Measurements from ENCODE around the gene XBP1. TPM values are rescaled to one million over a fixed set of nuclear protein-coding genes. Genes with fewer than 3 reads are reported as not detected.

XBP1 gene
- polyA plus RNA-seq, 1 of the 3 experiments (the other 2 are of a cell fraction) = 55.6 TPM

GRCh38 chr22:28792491-28793383 lies 7.6 kb downstream of the XBP1 start:
- H3K9ac ChIP-seq = no peak overlapping the region
- no peak overlapping the region for H3K4me3 ChIP-seq (ENCODE audit: low read depth in 2 of 2, low read length in 1 of 2)
- H3K79me2 ChIP-seq (ENCODE audit: insufficient read depth) = peaks cover 46% of the 10 kb centered on the region
- TF ChIP-seq FOSL2 (IDR thresholded peaks at IDR 0.05; ENCODE audit: borderline replicate concordance, low read depth) (no peak), CTCF (IDR thresholded peaks at IDR 0.05) (no peak), POLR2AphosphoS5 (IDR thresholded peaks at IDR 0.05; ENCODE audit: low read depth, low read length) (no peak), RCOR1 (IDR thresholded peaks at IDR 0.05; ENCODE audit: low read length) (no peak), FOXM1 (IDR thresholded peaks at IDR 0.05; ENCODE audit: low read depth) (no peak), NFIC (IDR thresholded peaks at IDR 0.05; ENCODE audit: borderline replicate concordance) (no peak), EP300 (IDR thresholded peaks at IDR 0.05; ENCODE audit: borderline replicate concordance in 1 of 2, low read depth in 1 of 2, low read length in 1 of 2) (no peak), RXRA (IDR thresholded peaks at IDR 0.05; ENCODE audit: borderline replicate concordance, low read depth) (no peak), JUND (IDR thresholded peaks at IDR 0.05) (no peak), IRF3 (IDR thresholded peaks at IDR 0.05; ENCODE audit: low read depth, low read length) (no peak), RAD21 (IDR thresholded peaks at IDR 0.05; ENCODE audit: low read length) (no peak), SIN3A (IDR thresholded peaks at IDR 0.05; ENCODE audit: borderline replicate concordance, low read depth, low read length) (no peak)
- H3K9me3 ChIP-seq = no peaks in the 10 kb centered on the region
- no peak overlapping the region for H3K4me2 ChIP-seq
- POLR2A ChIA-PET = interaction anchor here (0.6 to 1.2 kb wide), 2 partner anchors 46 to 248 kb away, joined by 3 to 5 read pairs; no protein-coding TSS in a partner anchor
- CTCF ChIA-PET = no interaction called here
- no peak for DNase-seq
- H3K9me2 ChIP-seq = no peaks in the 10 kb centered on the region
- peaks cover 37% of the 10 kb centered on the region for H4K20me1 ChIP-seq (ENCODE audit: insufficient read depth)
- H3K4me1 ChIP-seq (ENCODE audit: control insufficient read depth in 1 of 2, insufficient read depth in 2 of 2, low read depth in 1 of 2, low read length in 1 of 2) = peaks cover 0 to 4% of the 10 kb centered on the region in 2 experiments; a peak in 1 of 4 replicates
- peaks cover 61% of the 10 kb centered on the region for H3F3A ChIP-seq (replicated peaks; ENCODE audit: insufficient read depth)
- peaks cover 54 to 57% of the 10 kb centered on the region in 2 experiments for H3K36me3 ChIP-seq (replicated peaks in 1 of 2; ENCODE audit: control insufficient read depth in 1 of 2, insufficient read depth in 2 of 2, low read length in 1 of 2)
- 99% methylated on average over 15 of the region's 15 CpGs for WGBS (ENCODE audit: low lambda C conversion rate)
- H2AFZ ChIP-seq (ENCODE audit: low read depth) = no peak overlapping the region
- no peaks in the 10 kb centered on the region for H3K27me3 ChIP-seq (ENCODE audit: insufficient read depth)
- H3K27ac ChIP-seq (ENCODE audit: low read depth in 2 of 2, low read length in 1 of 2) = no peak overlapping the region
